GM21447 (cell line): ENCODE results near the gene SMIM14.
"Not testable (repeated sequence)": the region's sequence is repeated elsewhere in the genome, so short reads cannot be mapped to it uniquely, and the experiment has no call there.

Experiments
- ATAC-seq: cut with Tn5 transposase; IDR thresholded peaks from one replicate; pipeline ENCODE4 v1.9.1; 2021; ENCODE audit not compliant: unreplicated experiment

SMIM14 gene

DNA sequence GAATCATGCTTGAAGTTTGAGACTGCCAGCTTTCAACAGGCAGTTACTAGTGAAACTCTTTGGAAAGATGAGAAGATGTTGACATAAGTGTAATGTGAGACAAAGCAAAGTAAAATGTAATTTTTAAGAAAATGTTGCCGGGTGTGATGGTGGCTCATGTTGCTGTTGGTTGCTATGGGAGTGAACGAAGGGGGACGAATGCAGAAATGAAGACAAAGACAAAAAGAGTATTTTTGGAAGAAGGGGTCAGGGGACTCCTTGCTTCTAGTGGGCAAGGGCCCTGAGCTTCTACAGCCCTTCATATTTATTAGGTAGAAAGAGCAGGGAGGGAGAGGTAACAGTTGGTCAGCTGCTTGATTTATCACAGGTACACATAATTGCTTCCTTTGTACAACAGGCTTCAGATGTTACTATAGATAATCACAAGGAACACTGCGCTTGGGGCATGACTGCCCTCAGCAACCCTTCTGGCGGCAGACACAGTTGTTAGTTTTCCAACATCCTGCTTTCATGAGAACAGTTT lies 99.5 kb downstream of the SMIM14 start:
- ATAC-seq = no peak

DNA sequence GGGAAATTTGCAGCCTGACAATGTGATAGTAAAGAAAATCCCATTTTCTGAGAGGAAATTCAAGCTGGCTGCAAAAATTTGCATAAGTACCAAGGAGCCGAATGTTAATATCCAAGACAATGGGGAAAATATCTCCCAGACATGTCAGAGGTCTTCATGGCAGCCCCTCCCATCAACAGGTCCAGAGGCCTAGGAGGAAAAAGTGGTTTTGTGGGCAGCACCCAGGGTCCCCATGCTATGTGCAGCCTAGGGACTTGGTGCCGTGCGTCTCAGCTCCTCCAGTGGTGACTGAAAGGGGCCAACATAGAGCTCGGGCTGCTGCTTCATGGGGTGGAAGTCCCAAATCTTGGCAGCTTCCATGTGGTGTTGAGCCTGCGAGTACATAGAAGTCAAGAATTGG lies 105.1 kb downstream of the SMIM14 start:
- no peak for ATAC-seq

DNA sequence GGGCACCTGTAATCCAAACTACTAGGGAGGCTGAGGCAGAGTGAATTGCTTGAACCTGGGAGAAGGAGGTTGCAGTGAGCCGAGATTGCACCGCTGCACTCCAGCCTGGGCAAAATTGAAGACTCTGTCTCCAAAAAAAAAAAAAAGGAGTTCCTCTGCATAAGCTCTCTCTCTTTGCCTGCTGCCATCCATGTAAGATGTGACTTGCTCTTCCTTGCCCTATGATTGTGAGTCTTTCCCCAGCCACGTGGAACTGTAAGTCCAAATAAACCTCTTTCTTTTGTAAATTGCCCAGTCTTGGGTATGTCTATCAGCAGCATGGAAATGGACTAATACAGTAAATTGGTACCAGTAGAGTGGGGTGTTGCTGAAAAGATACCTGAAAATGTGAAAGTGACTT lies 106.4 kb downstream of the SMIM14 start:
- ATAC-seq = not testable (repeated sequence)

DNA sequence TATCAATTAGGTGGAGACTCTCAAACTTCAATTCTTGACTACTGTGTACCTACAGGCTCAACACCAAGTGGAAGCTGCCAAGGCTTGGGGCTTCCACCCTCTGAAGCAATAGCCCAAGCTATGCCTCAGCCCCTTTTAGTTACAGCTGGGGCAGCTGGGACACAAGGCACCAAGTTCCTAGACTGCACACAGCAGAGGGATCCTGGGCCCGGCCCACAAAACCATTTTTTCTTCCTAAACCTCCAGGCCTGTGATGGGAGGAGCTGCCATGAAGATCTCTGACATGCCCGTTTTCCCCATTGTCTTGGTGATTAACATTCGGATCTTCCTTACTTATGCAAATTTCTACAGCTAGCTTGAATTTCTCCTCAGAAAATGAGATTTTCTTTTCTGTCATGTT lies 108.0 kb downstream of the SMIM14 start:
- ATAC-seq = no peak

DNA sequence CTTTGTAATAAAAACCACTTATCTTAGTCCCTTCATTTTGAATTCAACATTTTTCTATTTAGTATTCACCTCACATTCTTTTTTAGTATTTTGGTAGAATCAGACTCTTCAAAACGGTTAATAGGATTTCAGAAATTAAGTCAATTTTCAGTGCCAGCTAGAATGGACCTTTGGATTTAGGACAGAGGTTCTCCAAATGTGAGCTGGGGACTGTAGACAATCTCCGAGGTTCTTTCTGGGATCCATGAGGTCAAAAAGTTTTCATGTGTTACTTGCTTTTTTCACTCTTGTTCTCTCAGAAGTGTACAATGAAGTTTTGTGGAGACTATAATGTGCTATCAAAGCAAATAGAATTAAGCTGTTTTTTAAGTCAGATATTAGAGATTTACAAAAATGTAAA lies 109.1 kb downstream of the SMIM14 start:
- ATAC-seq = no peak

DNA sequence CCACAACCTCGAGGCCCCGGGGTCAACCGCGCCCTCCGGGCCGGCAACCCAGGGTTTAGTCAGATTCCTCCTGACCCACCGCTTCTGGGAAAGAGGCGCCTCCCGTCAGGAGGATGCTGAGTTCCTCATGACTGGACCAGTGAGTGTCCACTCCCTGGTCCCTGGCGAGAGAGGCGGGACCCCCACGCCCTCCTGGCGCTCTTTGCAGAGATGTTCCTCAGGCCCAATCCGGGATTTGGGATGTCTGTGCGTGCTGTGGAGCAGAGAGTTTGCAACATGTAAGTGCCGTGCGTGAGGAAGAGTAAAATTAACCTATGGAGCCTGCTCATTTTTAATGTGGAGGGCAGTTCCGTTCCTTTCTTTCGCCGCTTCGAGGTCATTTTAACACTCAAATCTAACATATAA lies 110.6 kb downstream of the SMIM14 start:
- ATAC-seq = no peak

DNA sequence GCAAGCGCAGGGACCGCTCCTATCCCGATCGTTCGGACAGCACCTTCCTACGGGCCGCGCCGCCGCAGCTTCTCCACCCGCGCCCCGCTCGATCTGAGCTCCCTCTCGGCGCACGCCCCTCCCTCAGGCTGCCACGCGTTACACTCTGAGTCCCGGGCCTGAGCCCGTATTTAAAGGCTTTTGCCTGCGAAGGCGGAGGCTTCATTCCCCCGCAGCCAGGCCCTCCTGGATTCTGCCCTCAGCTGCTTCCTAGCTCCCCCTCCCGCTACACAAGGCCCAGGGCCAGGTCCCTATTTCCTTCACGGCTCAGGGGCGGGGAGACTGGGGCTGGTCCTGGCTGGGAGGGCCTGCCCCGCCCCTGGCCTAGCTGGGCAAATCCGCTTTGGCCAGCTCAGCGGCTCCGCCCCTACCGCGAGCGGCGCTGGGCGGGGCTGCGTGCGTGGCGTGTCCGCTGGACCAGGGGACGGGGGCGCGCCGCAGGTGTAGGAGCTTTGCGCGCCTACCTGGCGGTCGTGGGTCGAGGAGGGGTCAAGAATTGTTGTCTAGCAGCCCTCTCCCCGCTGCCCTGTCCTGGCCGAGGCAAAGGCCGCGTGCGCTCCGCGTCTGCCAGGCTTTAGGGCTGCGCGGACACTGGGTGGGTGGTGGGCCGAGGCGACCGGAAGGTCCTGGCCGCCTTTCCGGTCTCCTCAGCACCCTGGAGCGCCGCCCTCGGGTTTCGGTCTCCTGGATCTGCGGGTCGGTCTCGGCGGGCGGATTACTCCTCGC lies 111.2 kb downstream of the SMIM14 start, which contains the start of gene UGDH:
TSS of gene UGDH (minus strand) at position 144 of the 765 bp plus-strand sequence. CDS start 5,927 bp downstream, outside the sequence.
- ATAC-seq = peak; percentile 94

DNA sequence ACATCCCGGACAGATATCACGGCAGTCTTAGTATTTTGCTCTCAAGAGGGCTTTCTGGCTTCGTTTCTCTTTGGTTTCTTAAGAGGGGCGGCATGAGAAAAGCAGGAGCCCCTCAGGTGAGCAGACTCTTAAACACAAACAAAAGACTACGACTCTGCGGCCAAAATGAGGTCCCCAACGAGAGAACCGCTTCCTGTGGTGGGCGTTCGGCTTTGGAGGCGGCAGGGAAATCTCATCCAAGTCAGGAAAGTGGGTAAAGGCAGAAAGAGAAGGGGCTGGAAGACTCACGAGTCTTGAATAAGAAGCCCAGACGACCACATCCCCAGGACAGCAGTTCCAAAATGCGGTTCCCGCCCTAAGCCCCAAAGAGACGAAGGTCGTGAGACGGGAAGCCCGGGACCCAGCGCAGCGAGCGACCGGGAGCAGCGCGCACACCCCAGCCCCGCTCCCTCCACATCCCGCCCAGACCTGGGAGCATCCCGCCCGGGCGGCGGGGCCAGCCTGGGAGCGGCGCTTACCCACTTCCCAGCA lies 111.8 kb downstream of the SMIM14 start:
- peak; percentile 23 for ATAC-seq

DNA sequence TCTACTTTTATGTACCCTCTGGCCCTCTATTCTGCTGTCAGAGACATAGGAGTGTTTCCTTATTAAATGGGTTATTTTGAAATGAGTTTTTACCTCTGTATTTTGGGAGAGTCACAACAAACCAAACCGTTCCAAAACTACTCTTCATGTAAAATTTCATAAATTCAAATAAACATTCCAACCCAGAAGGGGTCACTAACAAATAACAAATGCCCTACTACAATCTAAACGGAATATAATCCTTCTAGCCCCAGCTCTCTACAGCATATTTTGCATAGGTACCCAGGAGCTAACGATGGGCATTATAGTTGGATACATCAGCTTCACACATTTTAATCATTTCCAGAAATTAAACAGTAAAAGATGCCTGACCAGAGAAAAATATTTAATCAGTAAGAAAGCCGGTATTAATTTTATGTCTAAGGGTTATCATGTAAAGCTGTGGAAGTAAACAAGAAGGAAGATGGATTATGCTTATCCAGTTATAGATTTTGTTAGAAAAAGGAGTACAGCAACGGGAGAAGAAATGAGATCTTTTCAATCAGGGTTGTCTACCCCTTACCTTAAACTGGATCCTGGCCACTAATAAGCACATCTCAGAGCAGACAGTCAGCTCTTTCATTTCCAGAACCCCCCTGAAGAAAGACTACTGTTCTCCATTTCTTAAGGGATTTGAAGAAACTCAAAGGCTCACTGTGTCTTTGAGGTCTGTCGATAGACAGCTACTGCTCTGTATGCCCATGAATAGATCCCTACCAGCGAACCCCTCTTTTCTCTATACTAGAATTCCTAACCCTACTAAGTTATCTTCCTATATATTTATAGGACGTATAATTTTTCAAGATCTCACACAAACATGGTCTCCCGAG lies 112.6 kb downstream of the SMIM14 start:
- ATAC-seq = no peak

DNA sequence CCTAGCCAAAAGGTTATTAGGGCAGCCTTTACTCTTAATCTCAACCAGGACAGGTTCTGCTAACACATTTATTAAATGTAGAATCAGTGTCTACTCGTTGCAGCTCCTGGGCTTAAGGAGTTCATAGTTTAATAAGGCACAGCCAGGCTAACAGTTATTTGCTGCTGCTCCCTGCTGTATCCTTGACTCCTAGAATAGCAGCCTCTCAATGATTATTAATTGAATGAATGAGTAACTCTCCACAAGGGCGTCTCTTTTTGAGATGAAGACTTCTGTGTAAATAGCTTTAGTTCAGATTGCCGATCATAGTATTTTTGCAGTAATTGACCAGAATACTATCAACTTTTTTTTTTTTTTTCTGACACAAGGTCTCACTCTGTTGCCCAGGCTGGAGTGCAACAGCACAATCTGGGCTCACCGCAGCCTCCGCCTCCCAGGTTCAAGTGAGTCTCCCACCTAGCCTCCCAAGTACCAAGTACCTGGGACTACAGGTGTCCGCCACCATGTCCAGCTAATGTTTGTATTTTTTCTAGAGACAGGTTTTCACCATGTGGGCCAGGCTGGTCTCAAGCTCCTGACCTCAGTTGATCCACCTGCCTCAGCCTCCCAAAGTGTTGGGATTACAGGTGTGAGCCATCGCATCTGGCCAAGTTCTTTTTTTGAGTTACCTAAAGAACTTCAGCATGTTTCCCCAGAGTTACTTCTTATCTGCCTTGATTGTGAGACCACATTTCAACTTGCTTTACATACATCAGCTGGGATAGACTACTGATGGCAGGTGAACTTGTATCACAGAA lies 114.3 kb downstream of the SMIM14 start:
- no peak for ATAC-seq

DNA sequence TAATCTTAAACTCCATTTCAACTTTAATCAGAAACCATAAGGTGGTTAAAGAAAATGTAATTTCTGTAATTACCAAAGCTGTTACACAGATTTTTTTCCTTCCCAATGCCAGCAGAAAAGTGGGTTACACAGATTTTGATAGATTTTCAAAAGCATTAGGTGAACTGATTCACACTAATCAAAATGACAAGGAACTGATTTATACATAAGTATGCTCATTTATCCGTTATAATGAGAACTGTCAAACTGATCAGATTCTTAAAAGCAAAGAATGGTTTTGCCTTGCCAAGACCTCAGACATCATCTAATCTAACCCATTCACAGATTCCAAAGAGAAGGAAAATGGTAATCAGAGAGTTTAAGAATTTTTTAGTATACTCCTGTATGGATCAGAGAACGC lies 116.6 kb downstream of the SMIM14 start:
- ATAC-seq = no peak

DNA sequence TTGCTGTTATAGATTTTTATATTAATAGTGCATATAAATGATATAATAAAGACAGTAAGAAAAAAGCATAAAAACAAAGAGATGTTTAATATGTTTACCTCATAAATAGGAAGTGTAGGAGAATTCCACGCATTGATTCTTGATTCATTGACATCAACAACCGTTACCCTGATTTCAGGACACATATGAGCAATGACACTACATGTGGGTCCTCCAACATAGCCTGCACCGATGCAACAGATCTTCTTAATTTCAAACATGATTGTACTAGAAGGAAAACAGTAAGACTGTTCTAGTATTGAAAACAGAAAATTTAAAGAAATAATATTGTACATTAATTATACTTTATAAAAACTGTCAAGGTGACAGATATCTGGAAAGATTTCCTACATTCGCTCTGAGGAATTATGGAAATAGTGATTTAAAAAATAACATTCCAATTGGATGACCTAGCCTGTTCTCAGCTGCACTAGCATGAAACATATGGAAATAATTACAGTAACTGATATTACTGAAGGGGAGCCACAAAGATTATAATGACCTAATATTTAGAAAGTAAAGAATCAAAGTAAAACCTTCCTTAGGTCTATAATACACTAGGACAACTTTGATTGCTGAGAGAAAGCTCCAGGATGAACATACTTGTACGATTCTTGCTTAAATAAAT lies 117.3 kb downstream of the SMIM14 start:
- no peak for ATAC-seq

DNA sequence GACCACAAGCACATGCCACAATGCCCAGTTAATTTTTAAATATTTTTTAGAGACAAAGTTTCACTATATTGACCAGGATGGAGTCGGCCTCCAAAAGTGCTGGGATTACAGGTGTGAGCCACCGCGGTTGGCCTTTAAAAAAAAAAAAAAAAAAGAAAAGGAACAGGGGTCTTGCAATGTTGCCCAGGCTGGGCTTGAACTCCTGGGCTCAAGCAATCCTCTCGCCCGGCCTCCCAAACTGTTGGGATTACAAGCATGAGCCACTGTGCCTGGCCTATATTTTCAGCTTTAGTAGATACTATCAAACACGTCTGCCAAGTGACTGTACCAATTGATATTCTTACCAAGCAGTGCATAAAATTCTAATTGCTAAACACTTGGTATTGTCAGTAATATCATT lies 120.2 kb downstream of the SMIM14 start:
- ATAC-seq = no peak

DNA sequence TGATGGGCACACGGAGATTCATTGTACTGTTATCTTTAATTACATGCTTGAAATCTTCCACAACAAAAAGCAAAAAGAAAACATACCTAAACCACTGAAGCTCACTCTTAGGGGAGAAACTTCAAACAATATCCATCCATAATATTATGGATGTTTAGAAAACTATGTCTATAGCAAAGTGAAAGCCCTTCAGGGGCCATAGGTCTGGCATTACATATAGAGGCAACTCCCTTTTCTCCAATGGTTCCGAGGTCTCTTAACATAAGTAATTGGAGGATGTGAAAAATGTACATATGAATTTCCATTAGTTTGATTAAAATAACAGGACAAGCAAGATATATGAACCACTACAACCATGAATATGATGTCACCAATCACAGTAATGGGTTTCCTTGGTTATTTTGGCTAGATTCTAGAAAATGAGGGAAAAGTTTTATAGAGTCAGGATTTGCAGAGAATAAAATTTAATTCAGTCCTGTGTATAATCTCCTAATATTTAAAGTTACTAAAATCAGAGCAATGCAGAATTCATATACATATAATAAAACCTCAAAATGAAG lies 122.2 kb downstream of the SMIM14 start:
- no peak for ATAC-seq

DNA sequence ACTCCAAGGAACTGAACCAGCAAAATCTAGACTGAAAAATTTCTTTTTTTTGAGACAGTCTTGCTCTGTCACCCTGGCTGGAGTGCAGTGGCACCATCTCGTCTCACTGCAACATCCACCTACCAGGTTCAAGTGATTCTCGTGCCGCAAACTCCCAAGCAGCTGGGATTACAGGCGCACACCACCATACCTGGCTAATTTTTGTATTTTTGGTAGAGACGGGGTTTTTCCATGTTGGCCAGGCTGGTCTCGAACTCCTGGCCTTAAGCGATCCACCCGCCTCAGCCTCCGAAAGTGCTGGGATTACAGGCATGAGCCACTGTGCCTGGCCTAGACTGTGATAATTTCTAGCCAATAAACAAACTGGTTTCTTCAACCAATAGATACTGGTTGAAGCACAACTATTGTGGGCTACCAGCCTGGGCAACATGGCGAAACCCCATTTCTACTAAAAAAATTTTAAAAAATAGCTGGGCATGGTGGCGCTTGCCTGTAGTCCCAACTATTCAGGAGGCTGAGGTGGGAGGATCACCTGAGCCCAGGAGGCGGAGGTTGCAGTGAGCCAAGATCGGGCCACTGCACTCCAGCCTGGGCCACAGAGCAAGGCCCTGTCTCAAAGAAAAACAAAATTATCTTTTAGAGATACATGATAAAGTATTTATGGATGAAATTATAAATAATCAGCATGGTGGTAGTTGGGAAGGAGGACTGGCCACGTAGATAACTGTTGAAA lies 122.8 kb downstream of the SMIM14 start:
- ATAC-seq = not testable (repeated sequence)

DNA sequence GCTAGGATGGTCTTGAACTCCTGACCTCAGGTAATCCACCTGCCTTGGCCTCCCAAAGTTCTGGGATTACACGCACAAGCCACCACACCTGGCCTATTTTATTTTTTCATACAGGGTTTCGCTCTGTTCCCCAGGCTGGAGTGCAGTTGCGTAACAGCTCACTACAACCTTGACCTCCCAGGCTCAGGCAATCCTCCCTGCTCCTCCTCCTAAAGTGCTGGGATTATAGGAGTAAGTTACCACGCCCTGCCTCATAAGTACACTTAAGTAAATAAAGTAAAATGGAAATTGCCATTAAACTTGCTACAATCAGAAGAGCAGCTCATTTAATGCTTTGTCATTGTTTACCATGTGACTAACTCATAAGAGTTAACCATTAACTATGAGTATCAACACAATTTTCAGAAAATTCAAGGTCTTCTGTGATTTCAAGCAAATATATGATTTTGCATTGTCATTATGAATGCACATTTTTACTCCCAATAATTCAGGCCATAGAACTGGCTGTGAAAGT lies 123.7 kb downstream of the SMIM14 start:
- no peak for ATAC-seq

DNA sequence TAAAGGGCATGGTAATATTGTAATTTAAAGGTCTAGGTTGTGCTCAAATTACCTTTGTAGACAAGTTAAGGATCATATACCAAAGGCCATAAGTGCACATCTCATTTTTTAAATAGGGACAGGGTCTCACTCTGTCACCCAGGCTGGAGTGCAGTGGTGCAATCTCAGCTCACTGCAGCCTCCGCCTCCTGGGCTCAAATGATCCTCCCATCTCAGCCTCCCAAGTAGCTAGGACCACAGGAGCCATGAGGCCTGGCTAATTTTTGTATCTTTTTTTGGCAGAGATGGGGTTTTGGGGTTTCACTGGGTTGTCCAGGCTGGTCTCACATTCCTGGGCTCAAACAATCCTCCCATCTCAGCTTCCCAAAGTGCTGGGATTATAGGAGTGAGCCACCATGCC lies 124.4 kb downstream of the SMIM14 start:
- not testable (repeated sequence) for ATAC-seq

DNA sequence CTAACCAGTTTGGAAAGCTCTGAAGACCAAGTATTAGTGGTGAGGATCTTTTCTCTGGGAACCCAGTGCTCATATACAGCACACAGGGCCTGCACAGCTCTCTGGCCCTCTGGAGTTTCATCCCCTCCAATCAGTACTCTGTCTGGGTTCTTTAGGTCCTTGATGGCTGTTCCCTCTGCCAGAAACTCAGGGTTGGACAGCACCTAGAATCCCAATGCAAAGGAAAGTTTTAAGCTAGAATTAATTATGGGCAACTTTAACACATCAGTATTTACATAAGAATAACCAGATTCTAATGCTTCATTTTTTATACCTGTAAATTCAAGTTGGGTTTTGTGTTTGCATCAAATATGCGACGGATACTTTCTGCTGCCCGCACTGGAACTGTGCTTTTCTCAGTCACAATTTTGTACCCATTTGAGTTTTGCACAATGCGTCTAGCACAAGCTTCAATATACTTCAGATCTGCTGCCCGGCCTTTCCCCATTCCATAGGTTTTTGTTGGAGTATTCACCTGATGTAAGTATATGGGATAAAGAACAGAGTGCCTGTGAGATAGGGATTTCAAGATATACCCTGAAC lies 128.2 kb downstream of the SMIM14 start:
- no peak for ATAC-seq

DNA sequence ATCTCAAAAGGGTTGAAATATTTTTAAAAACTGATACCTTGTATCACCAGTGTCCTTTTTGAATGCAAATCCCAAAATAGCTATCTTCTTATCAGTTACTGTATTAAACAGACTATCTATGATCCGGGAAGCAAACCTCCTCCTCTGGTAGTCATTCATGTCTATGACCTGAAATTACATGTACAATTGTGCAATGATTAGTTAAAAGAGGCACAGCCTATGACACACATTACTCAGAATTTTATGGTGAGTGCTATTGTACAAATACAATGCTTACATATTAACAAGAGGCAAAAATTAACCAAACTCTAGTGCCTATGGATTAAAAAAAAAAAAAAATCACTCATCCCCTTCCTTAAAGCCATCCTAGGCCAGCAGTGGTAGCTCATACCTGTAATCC lies 133.1 kb downstream of the SMIM14 start:
- no peak for ATAC-seq
